NCI-H1105 treated with DMSO at 0.1 percent for 48 hours (cell line): ENCODE results near the gene SULT1A1.
"Not testable (repeated sequence)": the region's sequence is repeated elsewhere in the genome, so short reads cannot be mapped to it uniquely, and the experiment has no call there.

Experiments used
- DNase-seq: peaks from one replicate; lab custom pipeline; 2025; lab: John Stamatoyannopoulos, UW

Gene SULT1A1

DNA sequence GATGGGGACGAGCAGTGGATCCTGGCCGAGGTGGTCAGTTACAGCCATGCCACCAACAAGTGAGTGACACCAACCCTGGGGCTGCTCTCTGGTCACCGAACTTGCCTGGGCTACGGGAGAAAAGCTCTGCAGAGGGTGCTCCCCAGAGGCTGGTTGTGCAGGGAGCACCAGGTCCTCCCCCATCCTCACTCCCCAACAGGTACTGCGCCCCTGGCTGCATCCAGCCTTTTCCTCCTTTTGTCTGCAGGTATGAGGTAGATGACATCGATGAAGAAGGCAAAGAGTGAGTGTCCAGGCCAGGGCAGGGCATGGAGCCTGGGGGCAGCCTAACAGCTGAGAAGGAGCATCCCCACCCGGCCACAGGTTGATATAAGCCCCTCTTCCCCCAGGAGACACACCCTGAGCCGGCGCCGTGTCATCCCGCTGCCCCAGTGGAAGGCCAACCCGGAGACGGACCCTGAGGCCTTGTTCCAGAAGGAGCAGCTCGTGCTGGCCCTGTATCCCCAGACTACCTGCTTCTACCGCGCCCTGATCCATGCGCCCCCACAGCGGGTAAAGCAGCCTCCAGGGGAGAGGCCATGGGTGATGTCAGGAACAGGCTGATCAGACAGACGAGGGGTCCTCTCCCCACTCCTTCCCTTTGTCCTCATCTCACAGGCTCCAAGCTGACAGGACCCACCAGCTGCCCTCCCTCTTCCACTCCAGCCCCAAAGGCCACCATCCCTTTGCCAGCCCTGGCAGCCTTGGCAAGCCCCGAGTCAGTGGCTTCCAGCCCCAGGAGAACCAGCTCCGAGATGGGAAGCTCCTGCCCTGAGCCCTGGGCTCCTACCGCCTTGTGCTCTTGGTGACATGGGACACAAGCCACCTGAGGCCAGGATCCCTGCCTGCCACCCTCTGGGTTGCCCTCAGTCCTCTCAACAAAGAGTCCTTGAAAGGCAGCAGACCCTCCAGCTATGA lies 19.2 kb downstream of the SULT1A1 start:
- no peak for DNase-seq

DNA sequence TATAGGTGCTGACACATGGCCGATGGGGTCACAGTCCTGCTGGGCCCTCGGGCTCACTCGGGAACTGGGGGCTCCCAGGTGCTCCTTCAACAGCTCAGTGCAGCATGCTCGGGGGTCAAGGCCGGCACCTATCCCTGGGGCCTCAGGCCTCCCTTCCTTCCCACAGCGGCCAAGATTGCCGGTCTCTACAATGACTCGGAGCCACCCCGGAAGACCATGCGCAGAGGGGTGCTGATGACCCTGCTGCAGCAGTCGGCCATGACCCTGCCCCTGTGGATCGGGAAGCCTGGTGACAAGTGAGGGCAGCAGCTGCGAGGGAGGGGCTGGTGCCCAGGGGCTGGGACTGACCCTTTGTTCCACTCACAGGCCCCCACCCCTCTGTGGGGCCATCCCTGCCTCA lies 19.9 kb downstream of the SULT1A1 start:
- DNase-seq, result no peak

DNA sequence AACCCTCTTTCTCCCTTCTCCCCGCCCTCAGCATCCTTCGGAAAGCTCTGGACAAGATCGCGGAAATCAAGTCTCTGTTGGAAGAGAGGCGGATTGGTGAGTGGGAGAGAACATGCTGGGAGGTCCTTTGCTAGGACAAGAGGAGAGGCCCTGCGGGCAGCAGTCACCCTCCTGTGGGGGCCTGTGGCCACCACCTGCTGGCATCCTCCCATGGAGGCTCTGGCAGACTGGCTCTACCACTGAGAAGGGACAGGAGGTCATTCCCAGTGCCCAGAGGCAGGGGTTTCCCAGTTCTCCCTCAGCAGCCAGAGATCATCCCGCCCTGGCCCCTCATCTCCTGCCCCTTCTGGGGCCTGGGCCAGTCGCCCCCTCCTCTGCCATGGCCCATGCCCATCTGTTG lies 20.8 kb downstream of the SULT1A1 start:
- DNase-seq, result no peak

DNA sequence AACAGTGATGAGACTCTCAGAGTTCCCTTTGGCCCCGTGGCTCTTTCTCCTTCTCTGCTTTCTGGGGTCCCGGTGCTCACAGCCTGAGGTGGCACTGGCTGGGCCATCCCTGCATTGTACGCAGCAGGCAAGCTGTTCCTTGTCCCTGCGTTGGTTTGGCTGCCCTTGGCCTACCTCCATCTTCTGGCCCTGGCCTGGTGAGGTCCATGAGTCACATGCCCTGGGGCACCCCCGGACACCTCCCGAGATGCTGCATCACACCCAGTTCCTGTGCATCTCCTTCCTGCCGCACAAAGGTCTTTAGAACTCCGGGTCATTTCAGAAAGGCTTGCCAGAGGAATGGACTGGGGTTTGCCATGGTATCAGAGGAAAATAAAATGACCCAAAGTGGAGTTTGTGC lies 22.5 kb downstream of the SULT1A1 start:
- DNase-seq, result no peak

DNA sequence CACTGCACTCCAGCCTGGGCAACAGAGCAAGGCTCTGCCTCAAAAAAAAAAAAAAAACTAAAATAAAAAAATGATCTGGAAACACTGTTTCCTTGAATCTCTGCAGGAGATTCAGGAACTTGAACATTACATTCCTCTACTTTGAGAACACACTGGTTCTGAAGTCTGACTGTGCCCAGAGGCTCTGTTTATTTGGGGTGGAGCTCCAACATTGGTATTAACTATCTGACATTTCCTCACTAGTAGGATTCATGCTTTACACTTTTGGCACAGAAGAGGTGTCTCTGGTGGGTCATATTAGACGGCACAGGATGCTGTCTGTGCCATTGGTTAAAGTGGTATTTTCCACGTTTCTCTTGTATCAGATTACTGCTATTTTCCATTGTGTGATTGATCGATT lies 23.4 kb downstream of the SULT1A1 start:
- DNase-seq, result no peak

DNA sequence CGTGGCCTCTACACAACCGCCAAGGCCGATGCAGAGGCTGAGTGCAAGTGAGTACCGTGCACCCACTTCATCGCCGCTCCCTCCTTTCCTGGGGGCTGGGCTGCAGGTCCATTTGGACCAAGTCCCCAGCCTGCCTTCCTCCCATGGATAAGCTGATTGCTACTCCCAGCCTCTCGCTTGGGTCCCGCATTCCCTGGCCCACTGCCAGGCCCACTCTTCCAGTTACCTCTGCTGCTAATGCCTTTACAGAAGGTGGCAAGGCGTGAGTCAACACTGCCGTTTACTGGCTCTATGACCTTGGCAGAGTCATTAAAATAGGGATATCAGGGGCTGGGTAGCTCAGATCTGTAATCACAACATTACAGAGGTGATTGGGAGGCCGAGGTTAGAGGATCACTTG lies 24.2 kb downstream of the SULT1A1 start:
- DNase-seq, result no peak

DNA sequence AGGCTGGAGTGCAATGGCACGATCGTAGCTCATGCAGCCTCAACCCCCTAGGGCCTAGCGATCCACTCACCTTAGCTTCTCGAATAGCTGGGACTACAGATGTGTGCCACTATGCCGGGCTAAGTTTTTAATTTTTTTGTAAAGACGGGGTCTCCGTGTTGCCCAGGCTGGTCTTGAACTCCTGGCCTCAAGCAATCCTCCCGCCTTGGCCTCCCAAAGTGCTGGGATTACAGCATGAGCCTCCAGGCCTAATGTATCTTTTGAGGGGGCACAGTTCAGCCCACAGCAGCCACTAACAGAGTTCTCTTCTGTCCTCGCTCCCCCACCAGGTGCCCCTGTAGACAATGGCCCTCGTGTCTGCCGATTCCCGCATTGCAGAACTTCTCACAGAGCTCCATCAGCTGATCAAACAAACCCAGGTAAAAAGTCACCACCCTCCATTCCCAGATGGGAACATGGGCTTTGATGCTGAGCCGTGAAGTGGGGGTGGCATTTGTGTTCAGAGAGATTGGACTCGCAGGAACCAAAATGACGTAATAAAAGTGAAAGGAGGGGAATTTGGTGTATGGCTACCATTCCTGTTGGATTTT lies 29.0 kb downstream of the SULT1A1 start:
- DNase-seq, result no peak

DNA sequence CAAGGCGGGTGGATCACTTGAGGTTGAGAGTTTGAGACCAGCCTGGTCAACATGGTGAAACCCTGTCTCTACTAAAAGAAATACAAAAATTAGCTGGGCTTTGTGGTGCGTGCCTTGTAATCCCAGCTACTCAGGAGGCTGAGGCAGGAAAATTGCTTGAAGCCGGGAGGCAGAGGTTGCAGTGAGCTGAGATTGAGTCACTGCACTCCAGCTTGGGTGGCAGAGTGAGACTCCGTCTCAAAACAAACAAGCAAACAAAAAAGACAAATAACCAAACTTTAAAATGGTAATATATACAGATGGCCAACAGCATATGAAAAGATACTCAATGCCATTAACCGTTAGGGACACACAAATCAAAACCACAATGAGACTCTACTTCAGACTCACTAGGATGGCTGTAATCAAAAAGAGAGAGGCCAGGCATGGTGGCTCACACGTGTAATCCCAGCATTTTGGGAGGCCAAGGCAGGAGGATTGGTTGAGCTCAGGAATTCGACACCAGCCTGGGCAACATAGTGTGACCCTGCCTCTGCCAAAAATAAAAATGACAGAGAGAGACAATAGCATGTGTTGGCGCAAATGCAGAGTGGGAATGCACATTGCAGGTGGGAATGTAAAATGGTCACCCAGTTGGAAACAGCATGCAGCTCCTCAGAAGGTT lies 34.3 kb downstream of the SULT1A1 start:
- no peak for DNase-seq

DNA sequence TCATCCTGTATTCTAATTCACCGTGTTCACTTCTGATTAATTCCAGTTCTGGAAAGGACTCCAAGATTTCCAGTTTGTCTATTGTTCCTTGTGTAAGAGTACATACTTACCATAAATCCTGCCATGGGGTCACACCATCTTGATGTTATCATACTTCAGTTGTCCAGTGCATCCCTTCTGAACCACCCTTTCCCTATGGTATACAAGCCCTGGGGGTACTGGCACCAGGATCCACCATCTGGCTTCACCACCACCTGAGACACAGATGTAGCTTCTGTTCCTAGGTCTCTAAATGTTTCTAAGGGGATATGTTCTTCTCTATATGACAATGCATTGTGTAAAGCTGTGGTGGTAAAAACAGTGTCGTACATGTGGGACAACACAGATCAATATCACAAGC lies 34.9 kb downstream of the SULT1A1 start:
- no peak for DNase-seq

DNA sequence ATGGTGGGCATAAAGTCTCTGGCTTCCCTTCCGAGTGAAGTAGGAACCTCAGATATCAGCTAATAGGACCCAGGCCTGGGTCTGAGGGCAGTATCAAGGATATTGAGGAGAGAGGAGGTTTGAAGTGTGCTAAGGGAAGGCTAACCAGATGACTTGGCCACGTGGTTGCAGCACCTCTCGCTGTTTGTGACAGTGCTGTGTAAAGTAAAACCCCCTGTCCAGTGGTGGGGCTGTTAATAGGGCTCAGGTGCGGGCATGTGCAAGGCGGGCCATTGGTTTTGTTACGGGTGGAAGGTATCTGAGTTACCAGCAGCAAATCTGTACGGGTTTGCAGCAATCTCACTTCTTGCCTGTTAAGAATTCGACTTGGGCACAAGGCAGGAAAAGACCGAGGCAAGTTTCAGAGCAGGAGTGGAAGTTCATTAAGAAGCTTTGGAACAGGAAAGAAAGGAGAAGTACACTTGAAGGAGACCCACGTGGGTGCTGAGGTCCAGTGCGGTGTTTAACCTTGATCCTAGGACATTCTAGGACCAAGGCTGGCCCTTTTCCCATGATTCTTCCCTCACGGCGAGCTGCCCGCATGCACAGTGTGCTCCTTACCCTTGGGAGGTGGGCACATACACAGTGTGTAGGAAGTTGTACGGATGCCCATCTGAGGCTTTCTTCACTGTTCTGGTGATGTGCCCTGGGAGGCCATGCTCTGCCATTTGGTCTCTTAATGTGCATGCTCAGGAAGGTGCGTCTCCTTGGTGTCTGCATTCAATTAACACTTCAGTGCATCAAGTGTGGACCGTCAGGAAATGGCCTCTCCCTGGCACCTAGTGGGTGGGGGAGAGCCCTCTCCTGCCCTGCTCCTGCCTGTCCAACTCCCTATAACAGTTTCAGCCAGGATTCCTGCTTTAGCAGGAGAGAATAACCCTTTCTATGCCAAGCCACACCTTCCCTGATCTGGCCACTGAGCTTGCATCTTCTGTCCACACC lies 35.8 kb downstream of the SULT1A1 start:
- DNase-seq, result no peak

DNA sequence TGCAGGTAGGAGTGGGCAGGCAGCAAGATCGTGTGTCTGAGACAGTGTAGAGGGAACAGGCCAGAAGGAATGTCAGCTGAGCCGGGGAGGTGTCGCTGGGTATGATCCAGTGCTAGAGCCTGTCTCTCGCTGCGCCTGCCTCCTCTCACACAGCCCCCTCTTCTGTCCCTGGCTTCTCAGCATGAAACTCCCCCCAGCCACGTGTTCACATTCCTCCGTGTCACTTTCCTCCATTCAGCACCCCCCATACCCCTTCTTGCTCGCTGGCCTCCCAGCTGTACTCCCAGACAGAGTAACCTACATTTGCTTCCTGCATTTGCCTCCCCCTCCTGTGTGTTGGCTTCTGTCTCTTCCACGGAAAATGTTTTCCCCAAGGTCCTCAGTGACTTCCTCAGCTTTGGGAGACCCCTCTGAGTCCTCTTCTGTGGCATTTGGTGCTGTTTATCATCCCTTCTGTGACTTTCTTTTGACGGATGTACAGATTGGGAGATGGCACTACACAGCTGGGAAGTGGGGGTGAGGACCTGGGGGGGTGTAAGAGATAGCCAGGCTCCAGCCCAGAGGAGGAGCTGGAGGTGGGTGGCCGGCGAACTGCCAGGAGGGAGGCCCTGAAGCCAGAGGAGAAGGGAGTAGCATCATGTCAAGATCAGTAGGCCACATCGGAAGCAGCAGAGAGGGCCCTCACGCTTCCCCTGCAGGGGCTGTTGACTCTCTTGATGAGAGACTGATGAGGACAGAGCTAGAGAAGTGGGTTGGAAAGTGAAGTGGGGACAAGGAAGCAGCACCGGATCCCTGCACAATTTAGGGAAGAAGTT lies 36.9 kb downstream of the SULT1A1 start:
- no peak for DNase-seq

DNA sequence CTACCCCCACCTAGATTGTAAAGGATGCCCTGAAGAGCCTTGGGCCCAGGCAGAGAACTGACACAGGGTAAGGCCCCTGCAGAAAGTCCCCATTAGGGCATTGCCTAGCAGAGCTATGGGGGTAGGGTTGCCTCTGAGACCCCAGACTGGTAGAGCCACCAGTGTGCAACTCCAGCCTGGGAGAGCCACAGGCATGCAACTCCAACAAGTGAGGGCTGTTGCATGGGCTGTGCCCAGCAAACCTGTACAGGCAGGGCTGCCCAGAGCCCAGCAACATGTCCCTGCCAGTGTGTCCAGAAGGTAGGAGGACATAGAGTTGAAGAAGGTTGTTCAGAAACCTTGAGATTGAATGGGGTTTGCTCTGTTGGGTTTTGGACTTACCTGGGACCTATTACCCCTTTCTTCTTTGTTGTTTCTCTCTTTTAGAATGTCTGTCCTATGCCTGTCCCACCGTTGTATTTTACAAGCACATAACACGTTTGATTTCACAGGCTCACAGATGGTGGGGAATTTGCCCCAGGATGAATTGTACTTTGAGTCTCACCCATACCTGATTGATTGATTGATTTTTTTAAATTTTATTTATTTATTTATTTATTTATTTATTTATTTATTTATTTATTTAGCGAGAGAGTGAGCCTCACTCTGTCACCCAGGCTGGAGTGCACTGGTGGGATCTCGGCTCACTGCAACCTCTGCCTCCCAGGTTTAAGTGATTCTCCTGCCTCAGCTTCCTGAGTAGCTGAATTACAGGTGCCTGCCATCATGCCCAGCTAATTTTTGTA lies 39.7 kb downstream of the SULT1A1 start:
- no peak for DNase-seq

DNA sequence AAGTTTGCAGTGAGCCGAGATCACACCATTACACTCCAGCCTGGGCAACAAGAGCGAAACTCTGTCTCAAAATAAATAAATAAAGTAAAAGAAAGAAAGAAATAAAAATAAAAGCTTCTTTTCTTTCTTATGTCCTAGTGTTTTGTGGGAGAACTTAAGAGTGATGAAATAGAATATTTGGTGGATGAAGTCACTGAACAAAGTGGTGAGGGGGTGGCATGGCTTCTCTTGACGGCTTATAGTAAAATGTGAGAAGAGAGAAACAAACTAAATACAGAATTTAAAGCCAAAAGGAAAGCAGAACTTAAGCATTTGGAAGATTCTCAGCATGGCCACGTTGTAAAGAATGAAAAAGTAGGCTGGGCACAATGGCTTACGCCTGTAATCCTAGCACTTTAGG lies 40.8 kb downstream of the SULT1A1 start:
- DNase-seq, result no peak

DNA sequence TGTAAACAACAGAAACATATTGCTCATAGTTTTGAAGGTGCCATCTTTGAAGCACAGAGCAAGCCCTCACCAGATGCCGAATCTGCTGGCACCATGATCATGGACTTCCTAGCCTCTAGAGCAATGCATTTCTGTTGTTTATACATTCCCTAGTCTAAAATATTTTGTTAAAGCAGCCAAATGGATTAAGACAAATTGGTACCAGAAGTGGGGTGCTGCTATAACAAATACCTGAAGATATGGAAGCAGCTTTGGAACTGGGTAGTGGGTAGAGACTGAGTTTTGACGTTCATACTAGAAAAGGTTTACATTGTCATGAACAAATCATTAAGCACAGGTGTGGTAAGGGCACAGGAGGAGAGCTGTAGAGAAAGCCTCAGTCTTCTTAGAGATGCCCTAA lies 42.6 kb downstream of the SULT1A1 start:
- no peak for DNase-seq

DNA sequence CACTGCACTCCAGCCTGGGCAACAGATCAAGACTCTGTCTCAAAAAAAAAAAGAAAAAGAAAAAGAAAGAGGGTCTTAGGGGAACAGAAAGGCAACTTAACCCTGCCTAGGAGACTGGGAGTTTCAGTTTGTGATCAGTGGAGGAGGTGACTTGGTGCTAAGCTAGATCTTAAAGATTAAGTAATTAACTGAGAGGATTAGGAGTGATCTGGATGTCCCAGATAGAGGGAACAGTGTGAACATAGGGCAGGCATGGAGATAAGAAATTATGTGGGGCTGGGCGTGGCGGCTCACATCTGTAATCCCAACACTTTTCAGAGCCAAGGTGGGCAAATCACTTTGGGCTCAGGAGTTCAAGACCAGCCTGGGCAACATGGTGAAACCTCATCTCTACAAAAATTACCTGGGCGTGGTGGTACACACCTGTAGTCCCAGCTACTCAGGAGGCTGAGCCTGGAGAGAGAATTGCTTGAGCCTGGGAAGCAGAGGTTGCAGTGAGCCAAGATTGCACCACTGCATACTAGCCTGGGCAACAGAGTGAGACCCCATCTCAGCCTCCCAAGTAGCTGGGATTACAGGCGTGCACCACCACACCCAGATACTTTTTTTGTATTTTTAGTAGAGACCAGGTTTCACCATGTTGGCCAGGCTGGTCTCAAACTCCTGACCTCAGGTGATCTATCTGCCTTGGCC lies 43.5 kb downstream of the SULT1A1 start:
- not testable (repeated sequence) for DNase-seq

DNA sequence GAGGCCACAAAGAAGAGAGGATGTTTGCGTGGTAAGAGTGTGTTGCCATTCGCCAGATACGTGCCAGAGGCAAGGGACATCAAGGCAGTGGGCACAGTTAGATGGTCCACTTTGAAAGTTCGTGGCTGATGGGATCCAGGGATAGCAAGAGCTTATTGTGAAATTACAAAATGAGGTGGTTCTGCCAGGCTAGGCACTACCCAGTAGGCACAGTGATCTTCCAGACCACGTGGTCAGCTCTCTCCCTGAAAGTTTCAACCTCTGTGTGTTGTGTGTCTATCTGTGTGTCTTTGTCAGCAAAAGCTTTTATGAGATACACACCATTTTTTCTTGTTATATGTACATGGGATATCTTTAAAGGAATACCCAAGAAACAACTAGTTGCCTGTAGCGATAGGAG lies 46.6 kb downstream of the SULT1A1 start:
- no peak for DNase-seq

DNA sequence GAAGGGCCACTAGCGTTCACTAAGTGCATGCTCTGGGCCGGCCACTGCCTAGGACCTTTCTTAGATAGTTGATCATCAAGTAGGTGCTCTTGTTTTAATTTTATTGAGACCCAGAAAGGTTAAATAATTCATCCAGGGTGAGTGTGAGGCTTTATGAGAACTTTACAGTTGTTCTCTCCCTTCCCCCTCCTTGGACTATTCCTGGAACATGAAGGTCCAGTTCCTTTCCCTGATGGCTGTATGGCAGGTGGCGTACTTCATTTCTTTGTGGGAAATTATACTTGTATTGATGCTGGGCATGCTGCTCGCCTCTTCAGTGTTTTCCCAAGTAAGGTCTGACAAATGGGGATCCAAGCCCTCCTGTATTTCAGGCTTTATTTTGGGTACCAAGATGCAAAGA lies 47.6 kb downstream of the SULT1A1 start:
- no peak for DNase-seq

DNA sequence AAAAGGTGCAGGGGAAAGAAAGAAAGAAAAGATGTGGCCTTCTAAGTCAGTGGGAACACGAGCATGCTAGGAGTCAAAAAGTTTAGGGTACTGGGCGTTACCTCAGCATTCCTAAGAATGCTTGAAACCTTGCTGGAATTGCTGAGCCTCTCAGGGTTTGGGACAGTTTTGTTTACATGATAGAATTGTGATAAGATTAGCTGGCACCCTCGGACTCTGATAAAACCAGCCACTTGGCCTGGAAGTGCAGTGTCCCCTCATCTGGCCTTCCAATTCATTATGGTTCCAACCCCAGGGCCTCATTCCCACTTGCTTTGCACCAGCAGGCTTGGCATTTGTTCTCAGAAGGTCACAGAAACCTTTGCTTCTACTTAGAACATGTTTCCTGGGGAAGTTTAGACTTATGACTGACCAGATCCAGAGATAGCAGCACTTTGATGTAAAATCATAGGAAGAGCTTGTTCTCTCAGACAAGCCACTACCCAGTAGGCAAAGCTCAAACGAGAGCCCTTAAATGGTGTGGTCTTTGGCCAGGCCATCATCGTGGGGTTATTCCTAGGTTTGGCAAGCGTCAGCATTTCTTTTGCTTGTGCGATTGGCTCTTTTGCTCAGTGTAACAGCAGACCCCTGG lies 48.2 kb downstream of the SULT1A1 start:
- DNase-seq, result no peak

DNA sequence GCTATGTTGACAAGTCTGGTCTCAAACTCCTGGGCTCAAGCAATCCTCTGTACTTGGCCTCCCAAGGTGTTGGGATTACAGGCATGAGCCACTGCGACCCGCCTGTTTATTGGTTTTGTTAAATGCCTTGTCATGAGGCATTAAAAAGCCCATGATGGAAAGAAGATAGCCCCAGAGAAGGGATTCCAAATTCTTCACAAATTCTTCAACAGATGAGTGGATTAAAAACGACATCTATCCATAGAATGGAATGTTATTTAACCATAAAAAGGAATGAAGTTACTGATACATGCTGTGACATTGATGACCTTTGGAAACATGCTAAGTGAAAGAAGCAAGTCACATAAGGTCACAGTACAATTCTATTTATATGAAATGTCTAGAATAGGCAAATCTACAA lies 51.4 kb downstream of the SULT1A1 start:
- no peak for DNase-seq
